IPS-18a (cell line): ENCODE data around the gene CA4.

Source experiments
- H3K27ac ChIP-seq: one replicate; pipeline ENCODE4 v1.5.1; 2013; ENCODE audit warnings: low read length
- H3K27me3 ChIP-seq: one replicate; pipeline ENCODE4 v1.6.1; 2013; ENCODE audit warnings: mild to moderate bottlenecking, low read length; ENCODE audit not compliant: control insufficient read depth, insufficient read depth
- H3K36me3 ChIP-seq: one replicate; pipeline ENCODE4 v1.6.1; 2013; ENCODE audit warnings: low read depth, low read length; ENCODE audit not compliant: control insufficient read depth
- H3K4me1 ChIP-seq: one replicate; pipeline ENCODE4 v1.6.1; 2013; ENCODE audit warnings: low read depth, low read length; ENCODE audit not compliant: control insufficient read depth
- H3K4me3 ChIP-seq: one replicate; pipeline ENCODE4 v1.5.1; 2013; ENCODE audit warnings: low read length
- H3K9ac ChIP-seq: one replicate; pipeline ENCODE4 v1.6.1; 2013; ENCODE audit warnings: mild to moderate bottlenecking, low read length, moderate library complexity
- H3K9me3 ChIP-seq: one replicate; pipeline ENCODE4 v1.6.1; 2013; ENCODE audit warnings: low read depth, low read length; ENCODE audit not compliant: control insufficient read depth

CA4 gene

GRCh38 chr17:60147553-60148223 is 2.1 kb upstream of the CA4 start:
- peaks cover 58% of the 10 kb centered on the region for H3K27me3 ChIP-seq
- no peak overlapping the region for H3K27ac ChIP-seq
- no peak overlapping the region for H3K4me3 ChIP-seq
- no peak overlapping the region for H3K9ac ChIP-seq
- H3K9me3 ChIP-seq = no peaks in the 10 kb centered on the region
- no peaks in the 10 kb centered on the region for H3K36me3 ChIP-seq
- H3K4me1 ChIP-seq = peaks cover 21% of the 10 kb centered on the region

GRCh38 chr17:60148373-60148772 is 1.4 kb upstream of the CA4 start:
- no peaks in the 10 kb centered on the region for H3K36me3 ChIP-seq
- H3K4me1 ChIP-seq = peaks cover 14% of the 10 kb centered on the region
- H3K4me3 ChIP-seq = no peak overlapping the region
- H3K27me3 ChIP-seq = peaks cover 57% of the 10 kb centered on the region
- H3K27ac ChIP-seq = no peak overlapping the region
- no peak overlapping the region for H3K9ac ChIP-seq
- H3K9me3 ChIP-seq = no peaks in the 10 kb centered on the region

GRCh38 chr17:60151355-60151754 is 1.6 kb downstream of the CA4 start:
- Histone ChIP-seq H3K36me3 (no peaks in the 10 kb centered on the region), H3K9me3 (no peaks in the 10 kb centered on the region), H3K4me3 (no peak overlapping the region), H3K4me1 (no peaks in the 10 kb centered on the region), H3K27me3 (peaks cover 41% of the 10 kb centered on the region), H3K27ac (no peak overlapping the region), H3K9ac (no peak overlapping the region)

GRCh38 chr17:60153606-60154390 is 4.0 kb downstream of the CA4 start:
- Histone ChIP-seq H3K9me3 (no peaks in the 10 kb centered on the region), H3K27ac (no peak overlapping the region), H3K27me3 (peaks cover 35% of the 10 kb centered on the region), H3K9ac (no peak overlapping the region), H3K36me3 (no peaks in the 10 kb centered on the region), H3K4me3 (no peak overlapping the region), H3K4me1 (peaks cover 6% of the 10 kb centered on the region)

- Histone ChIP-seq H3K27ac (no peak overlapping the region), H3K4me3 (no peak overlapping the region), H3K9ac (no peak overlapping the region), H3K4me1 (peaks cover 9% of the 10 kb centered on the region), H3K9me3 (no peaks in the 10 kb centered on the region), H3K27me3 (peaks cover 25% of the 10 kb centered on the region), H3K36me3 (no peaks in the 10 kb centered on the region)
These were observed 5.0 kb downstream of the CA4 start for GRCh38 chr17:60154616-60155426.

- H3K4me1 ChIP-seq = peaks cover 9% of the 10 kb centered on the region
- no peak overlapping the region for H3K4me3 ChIP-seq
- no peaks in the 10 kb centered on the region for H3K9me3 ChIP-seq
- no peaks in the 10 kb centered on the region for H3K36me3 ChIP-seq
- no peak overlapping the region for H3K9ac ChIP-seq
- peaks cover 19% of the 10 kb centered on the region for H3K27me3 ChIP-seq
- no peak overlapping the region for H3K27ac ChIP-seq
These were observed 5.6 kb downstream of the CA4 start for GRCh38 chr17:60155427-60155814.

GRCh38 chr17:60155815-60156214 is 6.0 kb downstream of the CA4 start:
- Histone ChIP-seq H3K4me3 (no peak overlapping the region), H3K9ac (no peak overlapping the region), H3K27me3 (peaks cover 15% of the 10 kb centered on the region), H3K36me3 (no peaks in the 10 kb centered on the region), H3K4me1 (peaks cover 9% of the 10 kb centered on the region), H3K27ac (no peak overlapping the region), H3K9me3 (no peaks in the 10 kb centered on the region)

- Histone ChIP-seq H3K27ac (no peak overlapping the region), H3K36me3 (no peaks in the 10 kb centered on the region), H3K27me3 (peaks cover 5% of the 10 kb centered on the region), H3K4me1 (peaks cover 17% of the 10 kb centered on the region), H3K9ac (no peak overlapping the region), H3K9me3 (no peaks in the 10 kb centered on the region), H3K4me3 (no peak overlapping the region)
These were observed 7.0 kb downstream of the CA4 start for GRCh38 chr17:60156746-60157145.

GRCh38 chr17:60157487-60158040 is 7.8 kb downstream of the CA4 start:
- H3K4me3 ChIP-seq = no peak overlapping the region
- no peaks in the 10 kb centered on the region for H3K9me3 ChIP-seq
- no peaks in the 10 kb centered on the region for H3K27me3 ChIP-seq
- no peaks in the 10 kb centered on the region for H3K36me3 ChIP-seq
- no peak overlapping the region for H3K27ac ChIP-seq
- no peak overlapping the region for H3K9ac ChIP-seq
- H3K4me1 ChIP-seq = peaks cover 25% of the 10 kb centered on the region

GRCh38 chr17:60158751-60159478 is 9.1 kb downstream of the CA4 start:
- H3K9me3 ChIP-seq = no peaks in the 10 kb centered on the region
- H3K4me3 ChIP-seq = no peak overlapping the region
- no peak overlapping the region for H3K27ac ChIP-seq
- H3K9ac ChIP-seq = no peak overlapping the region
- no peaks in the 10 kb centered on the region for H3K36me3 ChIP-seq
- peaks cover 28% of the 10 kb centered on the region for H3K4me1 ChIP-seq
- H3K27me3 ChIP-seq = no peaks in the 10 kb centered on the region

- H3K27me3 ChIP-seq = no peaks in the 10 kb centered on the region
- no peak overlapping the region for H3K9ac ChIP-seq
- H3K4me3 ChIP-seq = no peak overlapping the region
- H3K9me3 ChIP-seq = no peaks in the 10 kb centered on the region
- H3K36me3 ChIP-seq = no peaks in the 10 kb centered on the region
- no peak overlapping the region for H3K27ac ChIP-seq
- H3K4me1 ChIP-seq = peaks cover 28% of the 10 kb centered on the region
These were observed 9.7 kb downstream of the CA4 start for GRCh38 chr17:60159479-60159866.
